HUDEP-2 (cell line): ENCODE results near the gene ARSA.
A peak's percentile ranks its signal among the peaks of the same experiment; 100 is the strongest.
"Not testable (repeated sequence)": the region's sequence is repeated elsewhere in the genome, so short reads cannot be mapped to it uniquely, and the experiment has no call there.

Experiments used
- DNase-seq, 76 experiments: peaks; one replicate each; lab custom pipeline; 2025; ENCODE audit not compliant: unreplicated experiment in 76 of 76; lab: John Stamatoyannopoulos, UW

The ARSA gene

DNA sequence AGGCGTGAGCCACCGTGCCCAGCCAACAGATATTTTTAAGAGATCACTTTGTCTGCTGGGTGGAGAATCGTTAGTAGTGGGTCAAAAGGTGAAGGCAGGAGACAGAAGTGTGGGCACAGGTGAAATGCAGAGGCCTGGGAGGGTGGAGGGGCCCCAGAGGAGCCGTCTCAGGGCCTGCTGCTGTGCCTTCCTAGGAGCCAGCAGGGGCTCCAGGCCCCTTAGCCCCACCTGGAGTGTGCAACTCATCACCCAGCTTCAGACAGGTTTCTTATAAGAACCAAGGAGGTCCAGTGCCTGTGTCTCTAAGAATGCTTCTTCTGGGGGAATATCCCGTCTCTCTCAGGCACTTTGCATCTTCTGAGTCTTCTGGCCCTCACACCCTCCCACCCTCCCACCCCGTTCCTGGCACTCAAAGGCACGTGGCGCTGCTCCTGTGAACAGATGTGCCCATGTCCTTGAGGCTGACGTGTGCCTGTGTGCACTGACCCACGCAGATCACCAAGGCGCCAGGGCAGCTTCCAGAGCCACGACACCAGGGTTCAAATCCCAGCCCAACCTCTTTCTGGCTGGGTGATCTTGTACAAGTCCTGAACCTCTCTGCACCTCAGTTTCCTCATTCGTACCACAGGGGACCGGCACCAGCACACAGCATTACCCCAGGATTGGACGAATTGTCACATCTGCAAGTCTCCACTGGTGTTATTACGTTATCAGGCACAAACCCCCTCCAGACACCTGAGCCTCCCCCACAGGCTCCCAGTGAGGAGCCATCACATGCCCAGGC lies 3.4 kb downstream of the ARSA start:
- DNase-seq = no peak

DNA sequence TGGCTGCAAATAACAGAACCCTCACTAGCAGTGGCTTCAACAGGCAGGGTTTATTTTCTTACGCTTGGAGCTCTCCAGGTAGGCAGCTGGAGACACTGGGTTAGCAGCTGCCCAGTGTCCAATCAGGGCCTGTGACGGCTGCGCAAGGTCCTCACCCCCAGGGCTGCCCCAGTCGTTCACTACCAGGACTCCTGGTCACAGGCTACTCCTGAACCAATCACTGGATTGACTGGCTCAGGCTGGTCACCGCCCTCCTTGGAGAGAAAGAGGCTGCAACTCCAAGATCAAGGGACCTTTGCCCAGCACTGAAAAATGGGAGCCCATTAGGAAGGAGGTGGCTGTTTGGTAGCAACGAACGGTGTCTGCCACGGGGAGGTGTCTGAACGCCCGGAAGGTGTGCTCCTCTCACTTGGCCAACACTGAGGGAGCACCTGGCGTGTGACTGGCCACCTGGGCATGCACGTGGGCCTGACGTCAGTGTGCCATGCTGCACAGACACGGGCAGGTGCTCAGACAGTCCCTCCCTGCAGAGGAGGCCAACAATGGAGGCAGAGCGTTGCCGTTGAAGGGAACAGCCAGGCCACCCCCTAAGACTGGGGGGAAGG lies 5.1 kb downstream of the ARSA start:
- no peak for DNase-seq

DNA sequence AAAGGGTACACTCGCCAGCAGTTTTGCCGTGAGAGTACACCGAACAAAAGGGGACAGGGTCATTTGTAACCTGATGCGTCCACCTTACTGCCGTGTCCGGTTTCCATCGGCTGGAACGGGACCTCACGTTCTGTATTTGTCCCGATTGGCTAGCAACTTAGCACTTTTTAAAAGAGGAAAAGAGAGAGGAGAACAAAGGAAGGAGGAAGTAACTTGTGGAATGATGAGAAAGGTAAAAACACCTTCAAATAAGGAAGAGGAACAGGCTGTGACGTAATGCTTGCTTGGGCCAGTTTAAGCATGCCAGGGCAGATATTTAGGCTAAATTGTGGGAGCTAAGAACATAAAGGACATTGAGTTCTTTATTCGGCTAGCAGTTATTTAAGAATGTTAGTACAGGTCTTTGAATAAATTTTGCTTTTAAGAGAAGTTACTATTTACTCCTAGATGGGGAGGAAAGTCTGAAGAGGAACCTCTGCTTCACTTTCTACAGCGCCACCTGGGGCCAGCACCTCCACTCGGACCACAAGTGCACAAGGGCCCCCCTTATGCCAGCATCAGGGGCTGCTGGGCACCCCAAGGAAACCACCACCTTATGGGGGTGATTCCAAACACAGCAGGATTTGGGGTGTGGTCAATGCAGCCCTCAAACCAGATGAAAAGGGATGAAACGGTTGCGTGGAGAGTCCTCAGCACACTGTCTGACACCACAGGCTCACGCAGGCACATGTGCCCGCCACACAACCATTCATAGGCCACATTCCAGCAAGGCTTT lies 5.8 kb downstream of the ARSA start:
- DNase-seq = no peak

DNA sequence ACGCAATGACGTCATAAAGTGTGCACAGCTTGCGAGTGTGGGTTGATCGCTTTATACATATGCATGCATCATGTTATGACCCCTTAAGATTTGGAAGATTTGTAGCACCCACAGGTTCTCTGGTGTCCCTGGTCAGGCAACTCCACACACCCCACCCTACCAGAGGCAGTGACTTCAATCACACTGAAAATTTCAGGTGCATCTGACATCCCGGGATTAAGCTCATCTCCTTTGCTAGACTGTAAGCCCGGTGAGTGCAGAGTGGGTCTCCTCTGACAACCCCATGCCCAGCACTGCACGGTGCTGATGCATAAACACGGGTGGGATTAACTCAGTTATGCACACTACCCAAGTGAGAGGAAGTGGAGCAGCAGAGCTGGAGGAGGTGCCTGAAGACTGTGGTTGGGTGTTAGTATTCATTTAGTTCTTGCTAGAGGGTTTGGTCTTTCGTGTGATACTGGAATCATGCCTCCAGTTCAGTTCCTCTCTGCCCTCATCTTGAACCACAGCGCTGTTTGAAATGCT lies 6.5 kb downstream of the ARSA start:
- DNase-seq = peak in 2 of 76 experiments; percentile 4 to 17

DNA sequence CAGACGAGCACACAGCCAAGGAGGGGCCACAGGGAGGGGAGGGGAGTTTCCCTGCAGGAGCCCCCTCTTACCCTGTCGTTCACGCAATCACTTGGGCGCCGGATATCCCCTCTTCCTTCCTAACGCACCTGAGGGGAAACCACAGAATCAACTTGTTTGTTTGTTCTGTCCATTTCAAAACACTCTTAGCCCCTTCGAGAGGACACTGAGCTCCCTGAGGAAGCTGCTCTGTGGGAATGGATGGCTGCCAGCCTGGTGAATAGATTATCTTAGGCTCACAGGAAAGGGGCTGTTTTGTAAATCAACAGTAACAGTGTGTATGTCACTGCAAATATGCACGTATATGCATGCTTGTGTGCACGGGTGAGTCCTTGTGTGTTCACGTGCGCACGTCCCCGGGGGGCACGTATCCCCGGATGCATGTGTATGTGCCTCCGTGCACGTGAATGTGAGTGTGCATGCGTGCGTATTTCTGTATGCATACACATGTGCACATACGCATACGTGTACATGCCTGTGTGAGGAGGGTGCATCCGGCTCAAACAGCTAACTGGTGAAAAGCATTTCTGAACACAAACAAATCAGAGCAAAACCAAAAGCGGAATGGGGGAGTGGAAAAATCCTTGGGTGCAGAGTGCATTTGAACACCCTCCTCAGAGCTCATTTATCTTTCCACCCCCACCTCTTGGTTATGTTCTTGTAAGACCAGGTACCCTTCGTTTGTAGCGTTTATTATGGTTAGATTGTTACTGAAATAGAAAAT lies 7.2 kb downstream of the ARSA start:
- peak in 7 of 76 experiments; percentile 4 to 64 (median 36) for DNase-seq

DNA sequence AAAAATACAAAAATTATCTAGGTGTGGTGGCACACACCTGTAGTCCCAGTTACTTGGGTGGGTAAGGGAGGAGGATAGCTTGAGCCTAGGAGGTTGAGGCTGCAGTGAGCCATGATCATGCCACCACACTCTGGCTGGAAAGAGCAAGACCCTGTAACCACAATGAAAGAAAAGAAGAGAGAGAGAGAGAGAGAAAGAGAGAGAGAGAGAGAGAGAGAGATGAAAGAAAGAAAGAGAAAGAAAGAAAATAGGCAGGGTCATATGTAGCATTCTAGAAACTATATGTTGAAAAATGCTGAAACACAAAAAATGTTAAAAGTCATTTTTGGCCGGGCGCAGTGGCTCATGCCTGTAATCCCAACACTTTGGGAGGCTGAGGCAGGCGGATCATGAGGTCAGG lies 13.7 kb downstream of the ARSA start:
- not testable (repeated sequence) for DNase-seq

DNA sequence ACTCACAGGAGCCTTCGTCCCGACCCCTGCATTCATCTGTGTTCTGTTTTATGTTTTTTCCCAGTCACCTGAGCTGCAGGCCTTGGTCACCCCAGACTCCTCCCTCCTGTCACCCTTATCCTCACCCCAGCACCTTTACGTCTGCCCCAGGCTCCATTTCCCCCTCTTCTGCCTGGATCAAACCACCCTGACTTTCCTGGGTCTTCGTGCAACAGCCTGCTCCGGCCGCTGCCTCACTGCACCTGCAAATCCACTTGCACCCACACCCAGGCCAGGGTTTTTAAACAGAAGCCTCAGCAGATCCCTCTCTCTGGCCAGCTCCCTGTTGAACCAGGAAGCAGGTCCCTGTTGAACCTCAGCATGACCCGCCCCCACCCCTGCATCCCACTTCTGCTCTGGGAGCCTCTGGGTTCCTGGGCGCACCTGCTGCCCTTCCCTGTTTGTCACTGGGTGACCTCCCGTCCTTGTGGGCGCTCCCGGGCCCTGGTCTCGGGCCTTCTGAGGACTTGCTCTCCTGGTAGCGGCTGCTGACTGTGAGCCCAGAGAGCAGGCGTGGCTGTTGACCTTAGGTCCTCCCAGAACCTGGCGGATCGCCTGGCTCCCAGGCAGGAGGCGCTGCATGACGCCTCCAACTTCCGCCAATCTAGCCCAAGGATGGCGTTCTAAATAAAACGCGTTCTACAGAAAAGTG lies 14.5 kb downstream of the ARSA start:
- peak in 1 of 76 experiments; percentile 4 for DNase-seq

DNA sequence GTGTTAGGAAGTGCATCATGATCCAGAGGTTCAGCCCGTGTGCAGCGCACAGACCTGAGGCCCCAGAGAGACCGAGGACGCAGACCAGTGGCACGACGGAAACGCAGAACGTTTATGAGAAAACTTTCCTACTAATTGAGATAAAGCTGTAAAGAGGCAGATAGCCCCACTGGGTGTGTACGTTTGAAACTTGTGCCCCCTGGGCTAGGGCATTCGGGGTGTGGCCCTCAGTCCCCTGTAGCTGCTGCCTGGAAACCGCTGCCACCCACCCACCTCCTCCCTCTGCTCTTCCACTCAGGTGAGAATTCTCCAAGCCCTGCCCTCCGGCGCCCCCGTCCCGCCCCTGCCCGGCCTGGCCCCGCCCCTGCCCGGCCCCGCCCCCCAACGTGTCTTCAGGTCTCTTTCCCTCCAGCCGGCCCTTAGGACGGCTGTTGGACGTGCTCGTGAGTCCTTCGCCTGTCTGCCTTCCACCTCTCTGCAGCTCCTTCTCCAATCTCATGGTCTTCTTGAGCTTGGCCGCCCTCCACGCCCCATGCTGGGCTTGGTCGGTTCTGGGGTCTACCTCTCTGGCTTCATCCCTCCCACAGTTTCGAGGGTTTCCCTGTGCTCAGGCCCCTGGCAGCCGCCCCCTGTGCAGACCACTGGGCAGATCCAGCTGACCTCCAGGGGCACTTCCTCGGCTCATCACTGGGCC lies 15.3 kb downstream of the ARSA start:
- no peak for DNase-seq

DNA sequence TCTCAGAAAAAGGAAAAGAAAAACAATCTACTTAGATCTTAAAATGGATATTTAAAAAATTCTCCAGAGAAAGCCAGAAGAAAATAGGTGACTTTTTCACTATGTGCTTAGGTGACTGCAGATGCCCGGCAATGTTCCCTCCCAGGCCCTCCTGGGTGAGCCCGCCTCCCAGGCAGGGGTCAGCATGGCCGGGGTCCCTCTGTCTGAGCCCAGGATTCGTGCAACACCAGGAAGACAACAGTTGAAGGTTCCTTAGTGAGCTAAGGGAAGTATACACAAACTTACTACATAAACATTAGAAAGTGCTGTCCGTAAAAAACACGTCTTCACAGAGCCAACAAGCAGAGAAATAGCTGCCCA lies 15.8 kb downstream of the ARSA start:
- DNase-seq = no peak

DNA sequence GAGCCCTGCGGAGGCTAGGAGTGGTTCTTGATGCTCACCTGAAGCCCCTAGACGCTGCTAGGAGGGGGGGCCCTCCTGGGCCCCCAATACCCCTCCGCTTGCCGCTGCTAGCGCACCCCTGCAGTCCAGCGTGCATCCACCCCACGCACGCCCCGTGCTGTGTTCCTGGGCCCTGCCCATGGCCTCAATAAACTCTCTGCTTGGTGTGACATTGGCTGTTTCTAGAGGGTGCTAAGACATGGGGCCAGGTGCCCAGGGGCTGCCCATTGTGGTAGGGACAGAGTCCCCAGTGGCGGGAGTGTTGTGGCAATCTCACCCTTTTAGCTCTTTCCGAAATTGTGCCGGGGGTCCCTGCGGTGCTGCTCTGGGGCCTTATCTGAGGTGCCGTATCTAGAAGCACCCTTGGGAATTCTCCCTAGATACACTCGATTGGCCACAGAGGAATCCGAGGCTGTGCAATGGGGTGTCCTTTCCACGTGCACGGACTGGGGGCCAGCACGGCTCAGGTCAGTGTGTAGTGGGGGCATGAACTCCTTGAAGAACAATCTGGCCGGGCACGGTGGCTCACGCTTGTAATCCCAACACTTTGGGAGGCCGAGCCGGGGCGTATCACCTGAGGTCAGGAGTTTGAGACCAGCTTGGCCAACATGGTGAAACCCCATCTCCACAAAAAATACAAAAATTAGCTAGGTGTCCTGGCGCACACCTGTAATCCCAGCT lies 16.5 kb downstream of the ARSA start:
- DNase-seq = no peak

DNA sequence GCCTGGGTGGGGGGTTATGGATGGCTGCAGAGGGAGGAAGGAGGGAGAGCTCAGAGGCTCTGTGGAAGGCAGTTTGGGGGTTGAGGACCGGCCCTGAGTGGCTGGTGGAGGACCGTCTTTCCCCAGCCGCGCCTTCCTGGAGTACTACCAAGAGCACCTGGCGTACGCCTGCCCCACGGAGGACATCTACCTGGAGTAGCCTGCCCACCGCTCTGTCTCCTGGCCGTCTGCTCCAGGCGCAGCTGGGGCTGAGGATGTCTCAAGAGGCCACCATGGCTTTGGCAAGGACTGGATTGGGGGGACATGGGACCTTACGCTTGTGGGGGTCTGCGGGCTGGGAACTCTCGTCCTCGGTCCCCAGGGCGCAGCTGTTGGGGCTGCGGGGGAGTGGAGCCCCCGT lies 17.4 kb downstream of the ARSA start:
- no peak for DNase-seq

DNA sequence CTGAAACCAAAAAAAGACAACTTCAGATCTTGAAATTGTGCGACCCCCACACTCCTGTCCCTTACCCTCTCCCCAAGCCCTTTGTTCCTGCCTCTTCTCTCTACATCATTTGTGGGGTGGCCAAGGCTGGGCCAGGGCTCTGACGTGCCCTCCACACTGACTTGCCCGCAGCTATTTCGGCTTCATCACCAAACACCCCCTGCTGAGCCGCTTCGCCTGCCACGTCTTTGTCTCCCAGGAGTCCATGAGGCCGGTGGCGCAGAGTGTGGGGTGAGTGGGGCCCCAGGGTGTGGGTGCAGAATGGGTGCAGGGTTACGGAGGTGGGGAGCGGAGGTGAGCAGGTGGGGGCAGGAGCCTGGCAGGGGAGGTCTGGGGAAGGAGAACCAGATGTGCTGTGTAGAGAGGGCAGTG lies 17.9 kb downstream of the ARSA start:
- DNase-seq = no peak

DNA sequence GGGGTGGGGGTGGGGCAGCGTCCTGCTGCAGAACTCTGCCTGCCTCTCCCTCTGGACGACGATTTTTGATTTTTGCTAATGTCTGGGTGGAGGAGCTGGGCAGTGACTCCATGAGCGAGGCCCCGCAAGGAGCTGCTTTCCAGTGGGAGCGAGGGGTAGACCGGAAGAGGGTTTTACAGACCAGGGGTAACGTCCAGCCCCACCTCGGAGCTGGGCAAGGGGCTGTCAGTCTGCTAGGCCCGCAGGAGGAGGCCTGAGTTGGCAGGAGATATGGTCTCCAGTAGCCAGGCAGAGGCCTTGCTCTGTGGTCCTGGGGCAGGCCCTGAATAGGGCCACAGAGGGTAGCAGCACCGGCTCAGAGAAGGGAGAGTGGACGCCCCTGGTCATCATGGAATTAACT lies 18.4 kb downstream of the ARSA start:
- DNase-seq = no peak

DNA sequence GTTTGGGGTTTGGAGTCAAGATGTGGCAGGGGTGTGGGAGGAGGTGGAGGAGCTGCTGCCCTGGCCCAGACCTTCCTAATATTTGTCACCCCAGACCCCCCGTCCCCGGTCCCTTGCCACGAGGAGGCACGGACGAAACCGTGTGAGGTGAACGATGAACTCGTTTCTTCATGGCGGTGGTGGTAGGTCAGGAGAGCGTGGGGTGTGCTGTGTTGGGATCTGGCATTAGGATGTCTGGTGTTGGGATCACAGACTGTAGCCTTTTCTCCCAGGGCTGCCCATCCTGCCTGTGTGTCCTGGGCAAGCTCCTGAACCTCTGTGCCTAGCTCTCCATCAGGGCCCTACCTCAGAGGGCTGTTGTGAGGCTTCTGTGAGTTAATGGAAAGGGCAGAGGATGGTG lies 19.0 kb downstream of the ARSA start:
- DNase-seq = no peak

DNA sequence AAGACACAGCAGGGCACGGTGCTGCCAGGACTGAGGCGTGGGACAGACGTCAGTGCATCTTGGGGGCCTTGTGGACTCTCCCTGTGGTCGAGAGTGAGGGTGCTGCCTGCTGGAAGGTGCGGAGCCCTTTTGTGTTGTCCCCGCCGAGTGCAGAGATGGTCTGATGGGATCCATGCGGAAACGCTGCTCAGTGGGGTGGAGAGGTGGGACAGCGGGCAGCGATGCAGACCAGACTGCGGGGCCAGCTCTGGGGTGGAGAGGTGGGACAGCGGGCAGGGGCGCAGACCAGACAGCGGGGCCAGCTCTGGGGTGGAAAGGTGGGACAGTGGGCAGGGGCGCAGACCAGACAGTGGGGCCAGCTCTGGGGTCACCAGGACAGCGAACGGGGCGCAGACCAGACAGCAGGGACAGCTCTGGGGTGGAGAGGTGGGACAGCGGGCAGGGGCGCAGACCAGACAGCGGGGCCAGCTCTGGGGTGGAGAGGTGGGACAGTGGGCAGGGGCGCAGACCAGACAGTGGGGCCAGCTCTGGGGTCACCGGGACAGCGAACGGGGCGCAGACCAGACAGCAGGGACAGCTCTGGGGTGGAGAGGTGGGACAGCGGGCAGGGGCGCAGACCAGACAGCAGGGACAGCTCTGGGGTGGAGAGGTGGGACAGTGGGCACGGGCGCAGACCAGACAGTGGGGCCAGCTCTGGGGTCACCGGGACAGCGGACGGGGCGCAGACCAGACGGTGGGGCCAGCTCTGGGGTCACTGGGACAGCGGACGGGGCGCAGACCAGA lies 19.7 kb downstream of the ARSA start:
- not testable (repeated sequence) for DNase-seq

DNA sequence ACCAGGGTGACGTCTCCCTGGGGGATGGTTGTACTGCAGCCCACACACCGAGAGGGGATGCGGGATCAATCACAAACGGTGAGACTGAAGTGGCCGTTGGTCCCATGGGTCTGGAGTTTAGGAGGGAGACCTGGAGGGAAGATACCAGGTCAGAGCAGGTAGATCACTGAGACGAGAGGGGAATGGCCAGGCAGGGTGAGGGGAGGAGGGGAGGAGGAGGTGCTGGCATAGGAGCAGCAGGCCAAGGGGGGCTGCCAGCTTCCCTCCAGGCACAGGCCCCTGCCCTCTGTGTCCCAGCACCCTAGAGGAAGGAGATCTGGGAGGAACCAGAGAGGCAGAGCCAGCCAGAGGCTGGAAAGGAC lies 20.3 kb downstream of the ARSA start:
- no peak for DNase-seq

DNA sequence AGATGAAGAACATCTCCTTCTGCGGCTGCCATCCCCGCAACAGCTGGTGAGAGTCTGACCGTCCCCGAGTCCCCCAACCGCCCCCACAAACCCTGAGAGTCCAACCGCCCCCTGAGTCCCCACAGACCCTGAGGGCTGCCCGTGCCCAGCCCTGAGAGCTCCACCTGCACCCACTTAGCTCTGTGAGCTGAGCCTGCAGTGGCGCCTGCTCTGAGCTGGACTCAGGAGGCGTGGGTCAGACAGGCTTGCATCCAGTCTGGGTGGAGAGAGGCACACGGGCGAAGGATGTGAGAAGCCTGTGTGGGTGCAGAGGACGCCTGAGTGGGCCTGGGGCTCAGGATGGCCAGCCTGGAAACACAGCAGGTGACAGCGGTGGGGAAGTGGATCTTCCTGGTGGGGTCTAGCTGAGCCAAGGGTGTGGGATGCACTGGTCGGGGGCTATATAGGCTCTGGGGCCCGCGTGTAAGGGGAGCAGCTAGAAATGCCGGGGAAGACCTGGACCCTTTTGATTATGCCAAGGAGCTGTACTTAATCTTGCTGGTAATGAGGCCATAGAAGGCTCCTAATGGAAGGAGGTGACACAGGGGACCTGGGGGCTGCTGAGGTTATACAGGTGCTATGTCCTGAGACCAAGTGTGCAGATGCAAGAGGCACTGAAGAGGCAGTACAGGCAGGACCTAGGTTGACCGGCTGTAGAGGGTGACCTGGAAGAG lies 20.9 kb downstream of the ARSA start:
- DNase-seq = no peak
